Measurements from ENCODE around the gene MPDU1. TPM values are rescaled to one million over a fixed set of nuclear protein-coding genes. Genes with fewer than 3 reads are reported as not detected.
A peak's percentile ranks its signal among the peaks of the same experiment; 100 is the strongest.

The MPDU1 gene
- total RNA-seq, 1 donor from 2014 or later, result 83.7 TPM

- TF ChIP-seq CTCF (conservative IDR thresholded peaks at IDR 0.05), result no peak
- no peak for DNase-seq (ENCODE audit: low read depth, low spot score)
- no peaks in the 10 kb centered on the region for H3K9me3 Mint-ChIP-seq
- H3K4me3 Mint-ChIP-seq, result peak overlapping the region; percentile 75
- H3K27ac Mint-ChIP-seq (ENCODE audit: unreplicated experiment), result no peak overlapping the region
- no peaks in the 10 kb centered on the region for H3K36me3 Mint-ChIP-seq (ENCODE audit: low read depth)
- peaks cover 2% of the 10 kb centered on the region for H3K27me3 Mint-ChIP-seq (ENCODE audit: low read depth)
- peaks cover 46% of the 10 kb centered on the region for H3K4me1 Mint-ChIP-seq
Observed at GRCh38 chr17:7611635-7612293, 28.1 kb downstream of the MPDU1 start.

GRCh38 chr17:7612294-7612640 is 28.6 kb downstream of the MPDU1 start:
- H3K36me3 Mint-ChIP-seq (ENCODE audit: low read depth), result no peaks in the 10 kb centered on the region
- no peak overlapping the region for H3K27ac Mint-ChIP-seq (ENCODE audit: unreplicated experiment)
- H3K4me1 Mint-ChIP-seq, result peaks cover 46% of the 10 kb centered on the region
- DNase-seq (ENCODE audit: low read depth, low spot score), result no peak
- peaks cover 2% of the 10 kb centered on the region for H3K27me3 Mint-ChIP-seq (ENCODE audit: low read depth)
- no peaks in the 10 kb centered on the region for H3K9me3 Mint-ChIP-seq
- no peak for TF ChIP-seq CTCF (conservative IDR thresholded peaks at IDR 0.05)
- peak overlapping the region; percentile 75 for H3K4me3 Mint-ChIP-seq

- H3K27me3 Mint-ChIP-seq (ENCODE audit: low read depth), result peaks cover 2% of the 10 kb centered on the region
- no peaks in the 10 kb centered on the region for H3K36me3 Mint-ChIP-seq (ENCODE audit: low read depth)
- H3K9me3 Mint-ChIP-seq, result no peaks in the 10 kb centered on the region
- DNase-seq (ENCODE audit: low read depth, low spot score), result no peak
- peak overlapping the region; percentile 60 for H3K27ac Mint-ChIP-seq (ENCODE audit: unreplicated experiment)
- peaks cover 46% of the 10 kb centered on the region for H3K4me1 Mint-ChIP-seq
- TF ChIP-seq CTCF (conservative IDR thresholded peaks at IDR 0.05), result no peak
- peak overlapping the region; percentile 89 for H3K4me3 Mint-ChIP-seq
Observed at GRCh38 chr17:7613769-7614424, 30.2 kb downstream of the MPDU1 start.

GRCh38 chr17:7614425-7615264 is 31.0 kb downstream of the MPDU1 start, which contains the start of gene FXR2:
TSS of gene FXR2 (minus strand) at chr17:7614897. CDS start at chr17:7614532, 365 bp downstream.
- DNase-seq (ENCODE audit: low read depth, low spot score), result peak; percentile 98
- peaks cover 42% of the 10 kb centered on the region for H3K4me1 Mint-ChIP-seq

More at GRCh38 chr17:7614425-7615264, 31.0 kb downstream of the MPDU1 start, which contains the start of gene FXR2:
- peak; percentile 64 for TF ChIP-seq CTCF (conservative IDR thresholded peaks at IDR 0.05)
- Mint-ChIP-seq H3K27ac (ENCODE audit: unreplicated experiment) (peak within 1 kb of the TSS; percentile 84), H3K4me3 (peak within 1 kb of the TSS; percentile 95), H3K36me3 (ENCODE audit: low read depth) (no peaks in the 10 kb centered on the region), H3K9me3 (no peaks in the 10 kb centered on the region), H3K27me3 (ENCODE audit: low read depth) (peaks cover 2% of the 10 kb centered on the region)

All from neural crest cell (in vitro differentiated cells).